Activated naive CD4-positive, alpha-beta T cell treated with anti-CD3 and anti-CD28 coated beads, Interleukin-2, amount 50 U/mL, for 24 hours (primary cell): Measurements from ENCODE around the gene RAB8B.
A peak's percentile ranks its signal among the peaks of the same experiment; 100 is the strongest.
"Not testable (repeated sequence)": the region's sequence is repeated elsewhere in the genome, so short reads cannot be mapped to it uniquely, and the experiment has no call there.

Experiments used
- H3K27ac Mint-ChIP-seq: one replicate; pipeline ENCODE4 v1.8.0; 2021; ENCODE audit warnings: mild to moderate bottlenecking, mixed read lengths
- H3K27me3 Mint-ChIP-seq: one replicate; pipeline ENCODE4 v1.8.0; 2021; ENCODE audit warnings: mixed read lengths
- H3K36me3 Mint-ChIP-seq: one replicate; pipeline ENCODE4 v1.8.0; 2021; ENCODE audit warnings: mixed read lengths
- H3K4me1 Mint-ChIP-seq: one replicate; pipeline ENCODE4 v1.8.0; 2021; ENCODE audit warnings: mixed read lengths
- H3K4me3 Mint-ChIP-seq: one replicate; pipeline ENCODE4 v1.8.0; 2021; ENCODE audit warnings: mild to moderate bottlenecking, mixed read lengths
- H3K9me3 Mint-ChIP-seq: one replicate; pipeline ENCODE4 v1.8.0; 2021; ENCODE audit warnings: mixed read lengths

Gene RAB8B

DNA sequence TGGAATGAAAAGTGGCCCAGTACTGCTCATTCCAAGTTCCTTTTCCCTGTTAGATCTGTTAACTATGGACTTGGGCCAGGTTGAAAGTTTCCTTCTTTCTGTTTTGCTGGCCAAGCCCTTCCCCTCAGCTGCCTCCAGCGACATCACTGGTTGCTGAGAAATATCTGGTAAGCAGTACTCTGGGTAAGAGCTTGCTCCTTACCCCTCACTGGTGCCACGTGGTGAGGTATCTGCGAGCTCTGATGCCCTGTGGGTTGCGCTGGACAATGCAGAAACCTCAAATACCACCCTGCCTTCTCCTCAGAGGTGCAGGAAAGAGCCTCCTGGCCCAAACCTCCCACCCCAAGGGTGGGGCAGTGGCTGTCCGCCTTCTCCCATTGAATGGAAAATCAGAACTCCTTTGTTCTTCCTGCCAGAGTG is 45.1 kb downstream of the RAB8B start:
- peak overlapping the region; percentile 55 for H3K4me3 Mint-ChIP-seq
- H3K9me3 Mint-ChIP-seq = peaks cover 5% of the 10 kb centered on the region
- no peaks in the 10 kb centered on the region for H3K27me3 Mint-ChIP-seq
- peaks cover 81% of the 10 kb centered on the region for H3K4me1 Mint-ChIP-seq
- H3K36me3 Mint-ChIP-seq = peaks cover 17% of the 10 kb centered on the region
- peak overlapping the region; percentile 65 for H3K27ac Mint-ChIP-seq

DNA sequence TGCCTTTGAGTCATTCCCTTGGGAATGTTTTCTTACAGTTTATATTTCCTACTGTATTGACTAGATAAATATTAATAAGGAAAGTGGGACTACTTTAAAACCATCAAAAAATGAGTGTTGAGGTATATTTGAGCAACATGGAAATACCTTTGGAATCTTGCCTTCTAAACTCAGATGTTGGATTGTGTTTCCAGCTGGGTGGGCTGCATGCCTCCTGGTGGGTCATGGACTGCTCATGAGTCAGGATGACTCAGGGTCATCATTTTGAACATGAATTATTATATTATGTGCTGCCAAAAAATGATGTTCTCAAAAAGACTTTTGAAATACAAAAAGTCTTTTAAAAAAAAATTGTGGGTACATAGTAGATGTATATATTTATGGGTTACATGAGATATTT is 46.9 kb downstream of the RAB8B start:
- no peaks in the 10 kb centered on the region for H3K27me3 Mint-ChIP-seq
- no peak overlapping the region for H3K27ac Mint-ChIP-seq
- no peak overlapping the region for H3K4me3 Mint-ChIP-seq
- H3K36me3 Mint-ChIP-seq = peaks cover 22% of the 10 kb centered on the region
- H3K9me3 Mint-ChIP-seq = peaks cover 5% of the 10 kb centered on the region
- H3K4me1 Mint-ChIP-seq = peaks cover 83% of the 10 kb centered on the region

DNA sequence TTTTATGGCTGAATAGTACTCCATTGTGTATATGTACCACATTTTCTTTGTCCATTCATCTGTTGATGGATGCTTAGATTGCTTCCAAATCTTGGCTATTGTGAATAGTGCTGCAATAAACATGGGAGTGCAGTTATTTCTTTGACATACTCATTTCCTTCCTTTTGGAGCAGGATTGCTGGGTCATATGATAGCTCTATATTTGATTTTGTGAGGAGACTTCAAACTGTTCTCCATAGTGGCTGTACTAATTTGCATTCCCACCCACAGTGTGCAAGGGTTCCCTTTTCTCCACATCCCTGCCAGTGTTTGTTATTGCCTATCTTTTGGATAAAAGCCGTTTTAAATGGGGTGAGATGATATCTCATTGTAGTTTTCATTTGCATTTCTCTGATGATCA is 47.7 kb downstream of the RAB8B start:
- Mint-ChIP-seq H3K27ac (peak overlapping the region; percentile 44), H3K36me3 (peaks cover 25% of the 10 kb centered on the region), H3K4me1 (peaks cover 83% of the 10 kb centered on the region), H3K4me3 (peak overlapping the region; percentile 4)
- not testable (repeated sequence) for H3K9me3 Mint-ChIP-seq, H3K27me3 Mint-ChIP-seq

DNA sequence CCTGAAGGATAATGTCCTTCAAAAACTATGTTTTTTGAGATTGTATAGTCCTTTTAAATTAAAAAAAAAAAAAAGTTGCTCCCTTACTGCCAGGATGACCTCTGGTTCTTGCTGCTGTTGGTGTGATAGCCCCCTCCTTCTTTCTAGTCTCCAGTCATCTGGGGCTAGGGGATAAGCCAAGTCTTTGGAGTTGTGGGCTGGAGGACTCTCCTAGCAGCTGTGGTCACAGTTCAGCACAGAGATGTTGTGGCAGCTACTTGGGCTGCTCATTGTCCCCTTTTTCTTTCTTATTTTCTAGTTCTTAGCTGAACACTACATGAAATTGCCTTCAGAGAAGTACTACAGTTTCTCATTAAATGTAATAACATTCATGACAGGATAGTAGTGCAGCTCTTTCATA is 48.8 kb downstream of the RAB8B start:
- no peaks in the 10 kb centered on the region for H3K27me3 Mint-ChIP-seq
- H3K36me3 Mint-ChIP-seq = peaks cover 25% of the 10 kb centered on the region
- peak overlapping the region; percentile 59 for H3K27ac Mint-ChIP-seq
- no peak overlapping the region for H3K4me3 Mint-ChIP-seq
- peaks cover 86% of the 10 kb centered on the region for H3K4me1 Mint-ChIP-seq
- peaks cover 5% of the 10 kb centered on the region for H3K9me3 Mint-ChIP-seq

DNA sequence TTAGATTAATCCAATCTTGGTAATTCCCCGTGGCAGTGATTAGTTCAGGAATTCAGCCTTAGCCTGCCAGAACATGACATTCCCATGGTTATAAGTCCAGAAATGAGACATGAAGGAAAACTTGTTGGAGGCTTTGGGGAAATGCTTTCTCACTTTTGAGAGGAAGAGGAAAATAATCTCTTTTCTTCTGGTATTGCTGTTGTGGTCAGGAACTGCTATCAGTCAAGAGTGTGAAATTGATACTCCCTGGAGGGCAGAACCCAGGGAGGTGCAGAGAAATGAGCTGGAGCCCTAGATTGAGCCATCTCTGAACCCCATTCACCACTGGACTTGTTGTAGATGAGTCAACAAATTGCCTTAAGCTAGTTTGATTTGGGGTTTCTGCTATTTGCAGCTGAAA is 49.4 kb downstream of the RAB8B start:
- Mint-ChIP-seq H3K4me1 (peaks cover 86% of the 10 kb centered on the region), H3K27ac (no peak overlapping the region), H3K4me3 (peak overlapping the region; percentile 2), H3K27me3 (no peaks in the 10 kb centered on the region), H3K9me3 (peaks cover 5% of the 10 kb centered on the region), H3K36me3 (peaks cover 27% of the 10 kb centered on the region)

DNA sequence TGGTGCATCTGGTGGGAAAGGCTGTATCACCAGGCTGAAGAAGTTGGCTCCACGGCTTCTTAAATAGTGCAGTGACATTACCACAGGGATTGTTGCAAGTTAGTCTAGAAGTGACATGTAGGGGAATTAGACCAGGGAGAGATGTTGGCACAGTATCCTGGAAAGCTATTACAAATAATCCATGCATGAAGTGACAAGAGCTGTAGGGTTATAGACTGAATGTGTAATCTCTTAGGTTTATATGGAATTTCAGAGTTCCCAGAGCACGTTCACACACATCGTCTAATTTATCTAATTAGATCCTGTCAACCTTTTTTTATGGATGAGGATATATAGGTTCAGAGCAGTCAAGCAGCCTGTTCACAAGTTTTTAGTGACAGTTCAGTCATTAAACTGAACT is 50.7 kb downstream of the RAB8B start:
- Mint-ChIP-seq H3K27me3 (no peaks in the 10 kb centered on the region), H3K9me3 (peaks cover 5% of the 10 kb centered on the region), H3K27ac (peak overlapping the region; percentile 94), H3K36me3 (peaks cover 31% of the 10 kb centered on the region), H3K4me1 (peaks cover 87% of the 10 kb centered on the region), H3K4me3 (no peak overlapping the region)

DNA sequence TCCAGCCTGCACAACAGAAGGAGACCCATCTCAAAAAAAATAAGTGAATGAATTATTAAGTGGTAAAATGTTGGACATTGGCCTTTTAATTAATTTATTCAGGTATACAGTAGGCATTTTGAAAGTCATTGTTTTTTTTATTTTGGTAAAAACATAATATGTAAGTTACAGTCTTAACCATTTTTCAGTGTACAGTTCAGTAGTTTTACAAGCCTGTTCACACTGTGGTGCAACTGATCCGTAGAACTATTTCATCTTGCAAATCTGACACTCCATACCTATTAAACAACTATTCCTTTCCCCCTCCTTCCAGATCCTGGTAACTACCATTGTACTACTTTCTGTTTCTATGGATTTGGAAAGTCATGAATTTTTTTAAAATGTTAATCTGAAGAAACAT is 51.9 kb downstream of the RAB8B start:
- Mint-ChIP-seq H3K9me3 (peaks cover 5% of the 10 kb centered on the region), H3K36me3 (peaks cover 31% of the 10 kb centered on the region), H3K27ac (no peak overlapping the region), H3K4me1 (peaks cover 86% of the 10 kb centered on the region), H3K4me3 (no peak overlapping the region), H3K27me3 (no peaks in the 10 kb centered on the region)

DNA sequence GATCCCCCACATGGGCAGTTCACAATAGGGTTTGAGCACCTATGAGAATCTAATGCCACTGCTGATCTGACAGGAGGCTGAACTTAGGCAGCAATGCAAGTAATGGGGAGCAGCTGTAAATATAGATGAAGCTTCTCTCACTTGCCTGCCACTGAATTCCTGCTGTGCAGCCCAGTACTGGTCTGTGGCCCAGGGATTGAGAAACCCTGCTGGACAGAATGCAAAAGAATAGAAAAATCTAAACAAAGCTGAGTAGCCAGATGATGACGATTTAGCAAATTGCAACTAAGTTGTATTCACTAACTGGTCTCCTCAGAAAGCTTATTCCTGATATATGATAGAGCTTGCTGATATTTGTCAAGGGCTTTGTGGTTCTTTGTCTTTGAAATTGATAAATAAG is 53.7 kb downstream of the RAB8B start:
- Mint-ChIP-seq H3K36me3 (peaks cover 27% of the 10 kb centered on the region), H3K9me3 (no peaks in the 10 kb centered on the region), H3K27me3 (no peaks in the 10 kb centered on the region), H3K4me3 (no peak overlapping the region), H3K27ac (peak overlapping the region; percentile 8), H3K4me1 (peaks cover 81% of the 10 kb centered on the region)

DNA sequence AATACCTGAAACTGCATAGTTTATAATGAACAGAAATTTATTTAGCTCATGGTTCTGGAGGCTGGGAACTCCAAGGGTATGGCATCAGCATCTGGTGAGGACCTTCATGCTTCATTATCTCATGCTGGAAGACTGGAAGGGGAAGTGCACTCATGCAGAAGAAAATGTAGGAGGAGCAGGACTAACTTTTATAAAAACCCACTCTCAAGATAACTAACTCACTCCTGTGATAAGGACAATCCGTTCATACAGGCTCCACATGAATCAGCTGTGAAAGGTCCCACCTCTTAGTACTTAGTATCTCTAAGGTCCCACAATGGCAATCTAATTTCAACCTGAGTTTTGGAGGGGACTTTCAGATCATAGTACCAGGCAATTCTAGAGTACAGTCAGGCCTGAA is 54.4 kb downstream of the RAB8B start:
- Mint-ChIP-seq H3K4me1 (peaks cover 79% of the 10 kb centered on the region), H3K36me3 (peaks cover 29% of the 10 kb centered on the region), H3K4me3 (peak overlapping the region; percentile 36)

DNA sequence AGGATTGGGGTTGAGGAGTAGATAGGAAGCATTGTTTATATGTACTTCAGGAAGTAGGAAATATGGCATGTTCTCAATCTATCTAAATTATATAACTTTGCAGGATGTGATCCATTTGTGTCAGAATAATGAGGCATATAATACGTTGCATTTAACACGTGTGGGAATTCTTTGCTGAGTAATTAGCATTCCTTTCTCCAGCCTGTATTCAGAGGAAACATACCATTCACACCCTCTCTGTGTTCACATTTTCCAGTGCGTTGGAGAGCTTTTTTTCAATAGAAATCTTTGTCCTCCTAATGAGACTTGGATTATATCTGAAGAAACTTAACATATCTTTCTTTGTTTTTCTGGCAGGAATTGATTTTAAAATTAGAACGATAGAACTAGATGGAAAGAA is 55.0 kb downstream of the RAB8B start:
- Mint-ChIP-seq H3K36me3 (peaks cover 32% of the 10 kb centered on the region), H3K27me3 (no peaks in the 10 kb centered on the region), H3K4me3 (peak overlapping the region; percentile 49), H3K9me3 (no peaks in the 10 kb centered on the region), H3K4me1 (peaks cover 81% of the 10 kb centered on the region), H3K27ac (peak overlapping the region; percentile 90)

More for the DNA sequence above, 54.4 kb downstream of the RAB8B start:
- peak overlapping the region; percentile 90 for H3K27ac Mint-ChIP-seq
- no peaks in the 10 kb centered on the region for H3K27me3 Mint-ChIP-seq
- H3K9me3 Mint-ChIP-seq = no peaks in the 10 kb centered on the region

DNA sequence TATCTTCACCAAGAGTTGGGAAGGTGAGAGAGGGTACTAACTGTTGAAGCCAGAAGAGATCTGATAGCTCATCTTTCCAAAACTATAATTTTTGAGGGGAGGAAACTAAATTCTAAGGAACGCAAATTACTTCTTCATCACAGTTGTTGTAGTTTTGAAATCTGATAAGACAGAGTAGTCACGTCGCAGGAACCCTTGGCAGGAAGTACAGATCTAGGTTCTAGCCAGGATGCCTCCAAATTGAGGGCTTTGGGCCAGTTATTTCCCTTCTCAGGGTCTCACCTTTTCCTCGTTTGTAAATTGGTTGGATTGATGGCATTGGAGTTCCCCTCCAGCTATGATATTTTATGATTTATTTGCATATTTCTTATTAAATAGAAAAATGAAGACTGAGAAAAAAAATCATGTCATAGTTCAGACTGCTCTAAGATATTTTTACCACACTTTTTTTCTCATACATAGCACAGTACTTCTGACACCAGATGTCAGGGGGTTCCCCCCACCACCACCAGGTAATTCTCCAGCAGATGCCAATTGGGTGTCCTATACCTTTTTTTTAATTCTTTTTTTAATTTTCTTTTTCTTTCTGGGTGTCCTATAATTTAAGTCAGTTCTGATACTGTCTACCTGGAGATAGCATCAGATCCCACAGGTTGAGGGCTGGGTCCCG is 55.7 kb downstream of the RAB8B start:
- peak overlapping the region; percentile 49 for H3K4me3 Mint-ChIP-seq
- no peaks in the 10 kb centered on the region for H3K27me3 Mint-ChIP-seq
- peaks cover 78% of the 10 kb centered on the region for H3K4me1 Mint-ChIP-seq
- H3K9me3 Mint-ChIP-seq = no peaks in the 10 kb centered on the region
- peaks cover 28% of the 10 kb centered on the region for H3K36me3 Mint-ChIP-seq
- H3K27ac Mint-ChIP-seq = peak overlapping the region; percentile 90

DNA sequence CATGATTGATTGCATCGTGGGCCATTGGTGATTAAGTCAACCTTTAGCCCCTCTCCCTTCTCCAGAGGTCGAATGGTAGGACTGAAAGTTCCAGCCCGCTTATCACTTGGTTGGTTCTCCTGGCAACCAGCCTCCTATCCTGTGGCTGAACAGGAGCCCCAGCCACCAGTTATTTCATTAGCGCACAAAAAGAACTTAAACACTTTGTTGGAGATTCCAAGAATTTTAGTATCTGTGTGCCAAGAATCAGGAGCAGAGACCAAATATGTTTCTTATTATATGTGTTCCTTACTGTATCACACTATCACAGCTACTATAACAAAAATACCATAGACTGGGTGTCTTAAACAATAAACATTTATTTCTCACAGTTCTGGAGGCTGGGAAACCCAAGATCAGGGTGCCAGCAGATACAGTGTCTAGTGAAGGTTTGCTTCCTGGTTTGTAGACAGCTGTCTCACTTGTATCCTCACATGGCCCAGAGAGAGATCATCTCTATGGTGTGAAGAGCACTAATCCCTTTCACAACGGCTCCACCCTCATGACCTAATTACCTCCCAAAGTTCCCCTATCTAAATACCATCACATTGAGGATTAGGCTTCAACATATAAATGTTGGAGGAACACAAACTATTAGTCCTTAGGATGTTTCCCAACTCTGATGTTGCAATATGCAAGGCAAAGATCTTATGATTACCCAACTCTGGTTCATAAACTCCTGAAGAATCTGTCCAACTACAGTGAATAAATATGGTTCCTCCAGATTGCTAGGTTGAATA is 57.5 kb downstream of the RAB8B start:
- H3K36me3 Mint-ChIP-seq = peaks cover 34% of the 10 kb centered on the region
- no peak overlapping the region for H3K27ac Mint-ChIP-seq
- H3K4me3 Mint-ChIP-seq = no peak overlapping the region
- no peaks in the 10 kb centered on the region for H3K27me3 Mint-ChIP-seq
- H3K9me3 Mint-ChIP-seq = no peaks in the 10 kb centered on the region
- H3K4me1 Mint-ChIP-seq = peaks cover 72% of the 10 kb centered on the region

DNA sequence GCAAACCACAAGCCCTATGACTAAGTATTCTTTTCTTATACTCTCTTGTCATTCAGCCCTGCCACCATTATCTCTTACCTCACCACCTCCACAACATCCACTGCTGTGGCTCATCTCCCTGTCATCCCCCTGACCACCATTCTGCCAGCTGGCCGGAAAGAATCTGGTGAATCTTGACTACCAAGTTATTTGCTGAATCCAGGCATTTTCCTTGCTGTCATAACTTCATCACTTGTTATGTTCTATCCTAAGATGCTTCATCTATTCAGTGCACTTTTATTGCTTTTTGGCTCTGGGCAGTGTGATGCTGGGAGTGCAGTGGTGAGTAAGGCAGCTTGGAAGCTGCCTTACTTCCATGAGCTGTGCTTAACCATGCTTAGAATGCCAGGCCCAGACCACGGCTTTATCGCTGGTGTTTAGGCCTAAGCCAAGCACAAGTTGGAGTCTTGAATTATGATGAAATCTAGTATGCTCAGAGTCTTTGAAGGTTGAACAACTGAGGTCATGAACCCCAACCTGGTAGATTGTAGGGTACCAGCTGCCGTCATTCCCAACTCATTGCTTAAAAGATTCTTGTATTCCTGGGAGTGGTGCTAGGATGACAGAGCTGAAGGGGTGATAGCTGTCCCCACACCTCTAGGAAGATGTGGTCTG is 61.0 kb downstream of the RAB8B start:
- no peaks in the 10 kb centered on the region for H3K27me3 Mint-ChIP-seq
- H3K36me3 Mint-ChIP-seq = peaks cover 25% of the 10 kb centered on the region
- H3K9me3 Mint-ChIP-seq = no peaks in the 10 kb centered on the region
- peaks cover 53% of the 10 kb centered on the region for H3K4me1 Mint-ChIP-seq
- no peak overlapping the region for H3K27ac Mint-ChIP-seq
- H3K4me3 Mint-ChIP-seq = no peak overlapping the region

DNA sequence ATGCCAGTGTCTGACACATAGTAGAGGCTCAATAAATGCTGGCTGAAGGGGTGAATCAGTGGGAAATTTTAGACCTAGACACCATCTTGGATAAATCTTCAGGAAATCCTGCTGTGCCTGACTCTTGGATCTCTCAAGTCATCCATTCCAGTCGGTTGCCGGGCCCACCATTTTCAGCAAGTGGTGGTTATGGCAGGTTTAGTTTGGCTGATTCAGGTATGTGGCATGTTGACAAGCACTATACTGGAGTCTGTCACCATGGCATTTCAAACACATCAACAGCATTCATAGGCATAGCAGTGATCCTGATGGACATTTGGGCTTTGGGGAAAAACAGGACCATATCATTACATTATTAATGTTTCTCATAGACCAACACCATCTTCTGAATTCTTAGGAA is 62.3 kb downstream of the RAB8B start:
- Mint-ChIP-seq H3K27me3 (no peaks in the 10 kb centered on the region), H3K4me1 (peaks cover 49% of the 10 kb centered on the region), H3K4me3 (no peak overlapping the region), H3K9me3 (no peaks in the 10 kb centered on the region), H3K27ac (no peak overlapping the region), H3K36me3 (peaks cover 27% of the 10 kb centered on the region)

DNA sequence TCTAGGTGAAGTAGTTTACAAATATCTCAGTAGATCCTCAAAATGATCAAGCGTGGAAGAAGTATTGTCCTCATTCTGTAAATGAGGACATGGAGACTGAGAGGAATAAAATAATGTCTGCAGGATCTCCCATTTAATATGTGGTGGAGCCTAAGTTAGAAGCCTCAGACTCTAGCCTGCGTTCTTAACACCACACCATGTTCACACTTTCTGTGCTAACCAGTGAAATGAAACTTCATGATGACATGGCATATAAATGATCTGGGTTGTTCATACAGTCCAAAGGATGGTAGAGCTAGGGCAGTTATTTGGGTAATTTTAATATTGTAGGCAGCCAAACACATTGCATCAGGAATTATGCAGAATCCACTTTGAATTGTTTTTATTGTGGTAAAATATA is 62.9 kb downstream of the RAB8B start:
- Mint-ChIP-seq H3K27ac (peak overlapping the region; percentile 46), H3K4me3 (no peak overlapping the region), H3K9me3 (no peaks in the 10 kb centered on the region), H3K4me1 (peaks cover 43% of the 10 kb centered on the region), H3K36me3 (peaks cover 25% of the 10 kb centered on the region), H3K27me3 (no peaks in the 10 kb centered on the region)

DNA sequence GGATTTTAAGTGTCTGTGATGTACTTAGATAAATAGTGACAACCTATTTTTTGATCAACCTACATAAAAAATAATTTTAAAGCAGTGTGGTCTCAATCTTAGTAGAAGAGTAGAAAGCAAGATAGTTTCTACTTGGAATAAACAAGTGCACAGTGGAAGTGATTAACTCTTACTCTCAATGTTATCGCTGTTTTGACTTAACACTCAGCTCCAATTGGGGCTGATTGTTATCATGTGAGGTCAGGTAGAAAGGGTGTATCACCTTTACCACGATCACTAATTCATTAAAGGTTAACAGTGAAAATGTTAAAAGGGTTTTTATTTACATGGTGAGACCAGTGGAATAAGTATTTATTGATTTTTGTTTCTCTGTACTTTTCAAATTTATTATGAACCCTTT is 65.6 kb downstream of the RAB8B start:
- Mint-ChIP-seq H3K4me3 (no peak overlapping the region), H3K9me3 (no peaks in the 10 kb centered on the region), H3K27ac (no peak overlapping the region), H3K4me1 (peaks cover 33% of the 10 kb centered on the region), H3K36me3 (peaks cover 24% of the 10 kb centered on the region), H3K27me3 (no peaks in the 10 kb centered on the region)
